A673 (cell line): ENCODE measurements around the gene DENND4C.

Source experiments
- EZH2 ChIP-seq: fragments of 200-600 bp; sonication (generic); IDR thresholded peaks from 2 replicates; pipeline ENCODE4 v1.6.1; 2017; ENCODE audit warnings: borderline replicate concordance, low read depth, mild to moderate bottlenecking, mixed read lengths, antibody characterized with exemption, low read length; ENCODE audit not compliant: poor library complexity, severe bottlenecking
- TF ChIP-seq, protein P1 (sequence below): fragments of 300-800, 200-600 bp; sonication (generic); conservative IDR thresholded peaks from 2 replicates; pipeline ENCODE4 v1.5.1; 2017; ENCODE audit warnings: low read depth, mild to moderate bottlenecking, antibody characterized with exemption, low read length, moderate library complexity, mixed read lengths

DNA sequence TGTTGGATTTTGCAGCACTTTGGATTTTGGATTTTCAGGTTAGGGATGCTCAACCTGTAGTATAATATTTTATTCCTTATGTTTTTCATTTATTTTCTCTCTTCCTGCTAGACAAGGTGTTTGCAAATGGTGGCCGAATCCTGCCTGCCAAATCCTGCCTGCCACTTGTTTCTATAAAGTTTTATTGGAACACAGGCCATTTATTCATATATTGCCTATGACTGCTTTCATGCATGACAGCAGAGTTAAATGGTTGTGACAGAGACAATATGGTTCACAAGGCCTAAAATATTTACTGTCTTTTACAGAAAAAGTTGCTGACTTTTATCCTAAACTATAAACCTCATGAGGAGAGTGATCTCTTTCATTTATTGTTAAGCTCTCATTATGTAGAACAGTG lies 72.7 kb downstream of the DENND4C start:
- TF ChIP-seq, protein P1, sequence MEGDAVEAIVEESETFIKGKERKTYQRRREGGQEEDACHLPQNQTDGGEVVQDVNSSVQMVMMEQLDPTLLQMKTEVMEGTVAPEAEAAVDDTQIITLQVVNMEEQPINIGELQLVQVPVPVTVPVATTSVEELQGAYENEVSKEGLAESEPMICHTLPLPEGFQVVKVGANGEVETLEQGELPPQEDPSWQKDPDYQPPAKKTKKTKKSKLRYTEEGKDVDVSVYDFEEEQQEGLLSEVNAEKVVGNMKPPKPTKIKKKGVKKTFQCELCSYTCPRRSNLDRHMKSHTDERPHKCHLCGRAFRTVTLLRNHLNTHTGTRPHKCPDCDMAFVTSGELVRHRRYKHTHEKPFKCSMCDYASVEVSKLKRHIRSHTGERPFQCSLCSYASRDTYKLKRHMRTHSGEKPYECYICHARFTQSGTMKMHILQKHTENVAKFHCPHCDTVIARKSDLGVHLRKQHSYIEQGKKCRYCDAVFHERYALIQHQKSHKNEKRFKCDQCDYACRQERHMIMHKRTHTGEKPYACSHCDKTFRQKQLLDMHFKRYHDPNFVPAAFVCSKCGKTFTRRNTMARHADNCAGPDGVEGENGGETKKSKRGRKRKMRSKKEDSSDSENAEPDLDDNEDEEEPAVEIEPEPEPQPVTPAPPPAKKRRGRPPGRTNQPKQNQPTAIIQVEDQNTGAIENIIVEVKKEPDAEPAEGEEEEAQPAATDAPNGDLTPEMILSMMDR: no peak
- TF ChIP-seq EZH2: no peak
